IMR-90 (cell line): ENCODE results near the gene FOXP4. TPM values are rescaled to one million over a fixed set of nuclear protein-coding genes. Genes with fewer than 3 reads are reported as not detected.

Source experiments
- ATAC-seq: fragments of 200-7000 bp; cut with Tn5 transposase; 2 replicates; pipeline ENCODE4 v1.9.1; 2020; ENCODE audit warnings: low read depth, mild to moderate bottlenecking, moderate library complexity
- BruUV-seq: library from RNA; stranded (reverse); fragments of 400-500 nt; replicated peaks from 2 replicates; lab custom pipeline; 2021; lab: Mats Ljungman, UMichigan
- CTCF ChIA-PET: fragments of 300-600 bp; formaldehyde crosslinking; extraction: SDS; loops from one replicate; lab custom pipeline; 2021; ENCODE audit warnings: antibody characterized with exemption; lab: Yijun Ruan, JAX
- POLR2A ChIA-PET: fragments of 300-600 bp; sonication (Branson Sonifier 250); formaldehyde crosslinking; loops from one replicate; lab custom pipeline; 2022; ENCODE audit warnings: antibody characterized with exemption; ENCODE audit not compliant: unreplicated experiment; lab: Charles Lee
- DNase-seq: peaks from one replicate; pipeline ENCODE4 v3.0.0; 2013
- H2AFZ ChIP-seq: replicated peaks from 2 replicates; pipeline ENCODE3; 2013; ENCODE audit warnings: low read length, mild to moderate bottlenecking; ENCODE audit not compliant: poor library complexity
- H2AK5ac ChIP-seq: 2 replicates; pipeline ENCODE4 v1.6.1; 2013; ENCODE audit warnings: low read depth, low read length, inconsistent platforms
- H2AK9ac ChIP-seq: replicated peaks from 2 replicates; pipeline ENCODE3; 2013; ENCODE audit warnings: mild to moderate bottlenecking, low read depth, low read length, moderate library complexity; ENCODE audit not compliant: poor library complexity
- H2BK120ac ChIP-seq: 2 replicates; pipeline ENCODE4 v1.6.1; 2013; ENCODE audit warnings: low read depth, low read length, inconsistent platforms
- H2BK15ac ChIP-seq: 3 replicates; pipeline ENCODE4 v1.6.1; 2013; ENCODE audit warnings: low read depth, low read length, inconsistent platforms
- H2BK20ac ChIP-seq: 2 replicates; pipeline ENCODE4 v1.6.1; 2013; ENCODE audit warnings: low read depth, mild to moderate bottlenecking, inconsistent platforms, low read length, moderate library complexity
- H2BK5ac ChIP-seq: 2 replicates; pipeline ENCODE4 v1.6.1; 2013; ENCODE audit warnings: mild to moderate bottlenecking, low read depth, low read length, inconsistent platforms; ENCODE audit not compliant: poor library complexity, severe bottlenecking
- H3K14ac ChIP-seq: replicated peaks from 2 replicates; pipeline ENCODE4 v1.6.1; 2013; ENCODE audit warnings: low read depth, low read length, inconsistent platforms
- H3K18ac ChIP-seq: 2 replicates; pipeline ENCODE4 v1.6.1; 2013; ENCODE audit warnings: low read depth, low read length, control low read depth
- H3K23ac ChIP-seq: 2 replicates; pipeline ENCODE4 v1.6.1; 2013; ENCODE audit warnings: low read depth, low read length, inconsistent platforms
- H3K27ac ChIP-seq: 2 replicates; pipeline ENCODE4 v1.5.1; 2013; ENCODE audit warnings: mild to moderate bottlenecking, control low read depth, low read length; ENCODE audit not compliant: insufficient read depth
- H3K27me3 ChIP-seq: 2 replicates; pipeline ENCODE4 v1.6.1; 2013; ENCODE audit warnings: low read length; ENCODE audit not compliant: control insufficient read depth, insufficient read depth
- H3K36me3 ChIP-seq: 2 replicates; pipeline ENCODE4 v1.6.1; 2013; ENCODE audit warnings: low read length, mixed read lengths; ENCODE audit not compliant: control insufficient read depth, insufficient read depth
- H3K4ac ChIP-seq: 2 replicates; pipeline ENCODE4 v1.6.1; 2013; ENCODE audit warnings: low read depth, low read length, inconsistent platforms
- H3K4me1 ChIP-seq: 2 replicates; pipeline ENCODE4 v1.6.1; 2013; ENCODE audit warnings: low read length, mixed read lengths; ENCODE audit not compliant: control insufficient read depth, insufficient read depth
- H3K4me2 ChIP-seq: 2 replicates; pipeline ENCODE4 v1.6.1; 2013; ENCODE audit warnings: low read depth, mild to moderate bottlenecking, control low read depth, low read length, moderate library complexity
- H3K4me3 ChIP-seq: 2 replicates; pipeline ENCODE4 v1.5.1; 2013; ENCODE audit warnings: low read depth, mild to moderate bottlenecking, control low read depth, low read length, moderate library complexity; ENCODE audit not compliant: insufficient read depth
- H3K56ac ChIP-seq: 2 replicates; pipeline ENCODE4 v1.6.1; 2013; ENCODE audit warnings: low read length, inconsistent platforms; ENCODE audit not compliant: insufficient read depth; ENCODE audit errors: extremely low read depth
- H3K79me1 ChIP-seq, 2 experiments: 2 replicates each; pipeline ENCODE4 v1.6.1; 2013; ENCODE audit warnings: low read length in 2 of 2, inconsistent platforms in 1 of 2, low read depth in 1 of 2
- H3K9ac ChIP-seq: 2 replicates; pipeline ENCODE4 v1.6.1; 2013; ENCODE audit warnings: low read depth, low read length, control low read depth
- H3K9me1 ChIP-seq: 2 replicates; pipeline ENCODE4 v1.6.1; 2013; ENCODE audit warnings: low read length, inconsistent platforms; ENCODE audit not compliant: insufficient read depth
- H3K9me3 ChIP-seq: 2 replicates; pipeline ENCODE4 v1.6.1; 2013; ENCODE audit warnings: low read length; ENCODE audit not compliant: control insufficient read depth, insufficient read depth
- H4K20me1 ChIP-seq: 2 replicates; pipeline ENCODE4 v1.6.1; 2013; ENCODE audit warnings: low read length, inconsistent platforms; ENCODE audit not compliant: insufficient read depth
- H4K5ac ChIP-seq: 2 replicates; pipeline ENCODE4 v1.6.1; 2013; ENCODE audit warnings: mild to moderate bottlenecking, low read depth, low read length, control low read depth
- H4K8ac ChIP-seq, 2 experiments: 2 replicates each; pipeline ENCODE4 v1.6.1; 2013; ENCODE audit warnings: low read depth in 2 of 2, low read length in 2 of 2, control low read depth in 1 of 2, inconsistent platforms in 1 of 2
- H4K91ac ChIP-seq: 2 replicates; pipeline ENCODE4 v1.6.1; 2013; ENCODE audit warnings: low read depth, low read length, inconsistent platforms; ENCODE audit not compliant: insufficient read depth
- MAZ ChIP-seq: IDR thresholded peaks from 2 replicates; pipeline ENCODE4 v1.6.1; 2012; ENCODE audit warnings: low read depth, mild to moderate bottlenecking, low read length, improper control_type of control experiment, moderate library complexity, borderline replicate concordance
- WGBS, 2 experiments: methylation state at CpG; one replicate each; pipeline versions ENCODE4 v1.1.5 to v1.1.7; 2013; ENCODE audit warnings: missing lambda C conversion rate in 2 of 2; ENCODE audit not compliant: insufficient read length in 1 of 2; ENCODE audit errors: extremely low coverage in 2 of 2; 5-methylcytosine and 5-hydroxymethylcytosine counted together
- dilution Hi-C: fragments of 300-500 bp; cut with HindIII; formaldehyde crosslinking; loops from one replicate; pipeline ENCODE4 v1.14.3; 2018; ENCODE audit warnings: low sequenced_read_pairs; ENCODE audit not compliant: unreplicated experiment
- in situ Hi-C: fragments of 300-500 bp; cut with MboI; formaldehyde crosslinking; loops from 3 replicates; pipeline ENCODE4 v1.14.3; 2019; ENCODE audit warnings: low sequenced_read_pairs, inconsistent platforms, mixed read lengths
- intact Hi-C: fragments of 100-400 bp; cut with micrococcal nuclease; formaldehyde crosslinking; loops from 2 replicates; pipeline ENCODE4 v1.10.0; 2022
- polyA plus RNA-seq, 3 experiments: library from polyadenylated mRNA; depleted of rRNA; stranded (reverse); fragments of >200 nt; gene quantifications; 2 replicates each; pipeline ENCODE4 v1.2.3, GENCODE V29; 2012; ENCODE audit warnings: low replicate concordance in 1 of 3
- total RNA-seq: library from RNA; depleted of rRNA; stranded (reverse); fragments of >200 nt; gene quantifications from 2 replicates; pipeline ENCODE4 v1.2.3, GENCODE V29; 2012

The FOXP4 gene
- total and polyA plus RNA-seq, 2 of the 4 experiments (the other 2 are of a cell fraction): 0.72 to 9.5 TPM

DNA sequence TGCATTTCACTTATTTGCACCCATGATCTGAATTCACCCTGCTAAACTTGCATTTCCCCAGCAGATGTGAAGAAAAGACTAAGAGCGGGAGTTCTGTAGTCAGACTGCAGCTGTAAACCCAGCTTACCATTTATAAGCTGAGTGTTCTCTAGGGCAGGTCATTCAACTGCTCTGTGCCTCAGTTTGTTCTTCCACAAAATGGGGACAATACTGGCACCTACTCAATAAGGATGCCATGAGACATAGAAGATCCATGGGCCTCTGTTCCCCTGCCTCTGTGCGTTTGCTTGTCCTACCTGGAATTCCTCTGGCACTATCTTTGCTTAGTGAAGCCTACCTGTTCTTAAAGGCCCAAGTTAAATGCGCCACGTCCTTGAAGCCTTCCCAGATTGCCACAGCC lies 79.8 kb downstream of the FOXP4 start:
- POLR2A ChIA-PET: no interaction called here
- Histone ChIP-seq H3K18ac (no peak overlapping the region), H4K91ac (no peak overlapping the region), H3K27me3 (peaks cover 37% of the 10 kb centered on the region), H3K27ac (no peak overlapping the region), H2BK5ac (no peak overlapping the region), H2BK120ac (no peak overlapping the region), H3K14ac (no peak overlapping the region), H2AK9ac (no peak overlapping the region), H2BK20ac (no peak overlapping the region), H3K4me3 (no peak overlapping the region), H3K4ac (no peak overlapping the region), H4K5ac (no peak overlapping the region), H3K9me3 (peaks cover 4% of the 10 kb centered on the region), H3K23ac (no peak overlapping the region), H3K9ac (no peak overlapping the region), H3K9me1 (no peaks in the 10 kb centered on the region), H3K4me1 (no peaks in the 10 kb centered on the region), H2AFZ (no peak overlapping the region), H3K36me3 (no peaks in the 10 kb centered on the region), H4K8ac (no peak overlapping the region), H2AK5ac (no peak overlapping the region), H3K56ac (no peak overlapping the region), H2BK15ac (no peak overlapping the region), H3K79me1 (no peaks in the 10 kb centered on the region), H4K20me1 (no peaks in the 10 kb centered on the region), H3K4me2 (no peak overlapping the region)
- in situ Hi-C loops (no loop called here), intact Hi-C loops (no loop called here), dilution Hi-C loops (no loop called here)
- BruUV-seq: no TSS peak
- DNase-seq: no peak
- WGBS, 2 experiments: 80% methylated on average over 2 of the region's 4 CpGs; no CpG with 5 or more reads in 1 of the 2 experiments
- no peak for TF ChIP-seq MAZ
- ATAC-seq: no peak
- CTCF ChIA-PET: no interaction called here
